Parathyroid adenoma (tissue), 2 donors: ENCODE results near the gene CABCOCO1.

Experiments used
- H2AFZ ChIP-seq: fragments of 300-600 bp; sonication (generic); one replicate; pipeline ENCODE4 v1.7.0; 2017; ENCODE audit warnings: antibody characterized with exemption, mild to moderate bottlenecking
- H3K27ac ChIP-seq: fragments of 300-600 bp; sonication (generic); one replicate; pipeline ENCODE4 v1.7.0; 2017
- H3K27me3 ChIP-seq: fragments of 300-600 bp; sonication (generic); one replicate; pipeline ENCODE4 v1.7.0; 2017; ENCODE audit warnings: low read length; ENCODE audit not compliant: control insufficient read depth, insufficient read depth
- H3K36me3 ChIP-seq: fragments of 300-600 bp; sonication (generic); one replicate; pipeline ENCODE4 v1.7.0; 2017; ENCODE audit warnings: low read length; ENCODE audit not compliant: control insufficient read depth, insufficient read depth
- H3K4me1 ChIP-seq: fragments of 300-600 bp; sonication (generic); one replicate; pipeline ENCODE4 v1.7.0; 2017; ENCODE audit warnings: control low read depth
- H3K4me2 ChIP-seq: fragments of 300-600 bp; sonication (generic); one replicate; pipeline ENCODE4 v1.7.0; 2017; ENCODE audit warnings: low read length
- H3K4me3 ChIP-seq: fragments of 300-600 bp; sonication (generic); one replicate; pipeline ENCODE4 v1.7.0; 2017; ENCODE audit warnings: low read depth, low read length
- H3K79me2 ChIP-seq: fragments of 300-600 bp; sonication (generic); one replicate; pipeline ENCODE4 v1.7.0; 2017; ENCODE audit warnings: control low read depth
- H3K9ac ChIP-seq: fragments of 300-600 bp; sonication (generic); one replicate; pipeline ENCODE4 v1.7.0; 2017; ENCODE audit warnings: mild to moderate bottlenecking
- H3K9me3 ChIP-seq: fragments of 300-600 bp; sonication (generic); one replicate; pipeline ENCODE4 v1.7.0; 2017; ENCODE audit warnings: low read length; ENCODE audit not compliant: control insufficient read depth
- CTCF ChIP-seq: fragments of 300-600 bp; sonication (generic); IDR thresholded peaks from one replicate; pipeline ENCODE4 v1.7.0; 2017; ENCODE audit warnings: antibody characterized with exemption, mild to moderate bottlenecking
- donor health status: primary hyperparathyroidism.

Gene CABCOCO1

GRCh38 chr10:61805091-61805490 lies 142.4 kb downstream of the CABCOCO1 start:
- no peak overlapping the region for H3K4me2 ChIP-seq

GRCh38 chr10:61810263-61810662 lies 147.5 kb downstream of the CABCOCO1 start:
- no peaks in the 10 kb centered on the region for H3K9me3 ChIP-seq
- H3K27me3 ChIP-seq, result no peaks in the 10 kb centered on the region
- no peak overlapping the region for H3K4me2 ChIP-seq
- no peak for TF ChIP-seq CTCF
- no peaks in the 10 kb centered on the region for H3K36me3 ChIP-seq
- no peak overlapping the region for H2AFZ ChIP-seq
- no peaks in the 10 kb centered on the region for H3K79me2 ChIP-seq
- no peak overlapping the region for H3K27ac ChIP-seq
- H3K4me3 ChIP-seq, result no peak overlapping the region
- no peaks in the 10 kb centered on the region for H3K4me1 ChIP-seq
- H3K9ac ChIP-seq, result no peak overlapping the region

More at GRCh38 chr10:61805091-61805490, 142.4 kb downstream of the CABCOCO1 start:
- Histone ChIP-seq H3K27me3 (no peaks in the 10 kb centered on the region), H2AFZ (no peak overlapping the region), H3K9ac (no peak overlapping the region), H3K79me2 (no peaks in the 10 kb centered on the region), H3K36me3 (no peaks in the 10 kb centered on the region), H3K9me3 (no peaks in the 10 kb centered on the region), H3K4me3 (no peak overlapping the region), H3K4me1 (no peaks in the 10 kb centered on the region), H3K27ac (no peak overlapping the region)
- no peak for TF ChIP-seq CTCF

- Histone ChIP-seq H3K9ac (no peak overlapping the region), H3K27ac (no peak overlapping the region), H3K4me3 (no peak overlapping the region), H2AFZ (no peak overlapping the region), H3K36me3 (no peaks in the 10 kb centered on the region), H3K79me2 (no peaks in the 10 kb centered on the region), H3K9me3 (no peaks in the 10 kb centered on the region), H3K27me3 (no peaks in the 10 kb centered on the region), H3K4me2 (no peak overlapping the region), H3K4me1 (no peaks in the 10 kb centered on the region)
- no peak for TF ChIP-seq CTCF
Observed at GRCh38 chr10:61812052-61812721, 149.5 kb downstream of the CABCOCO1 start.

- Histone ChIP-seq H3K4me3 (no peak overlapping the region), H3K4me2 (no peak overlapping the region), H3K79me2 (no peaks in the 10 kb centered on the region), H3K27ac (no peak overlapping the region), H3K9ac (no peak overlapping the region), H3K4me1 (no peaks in the 10 kb centered on the region), H2AFZ (no peak overlapping the region), H3K36me3 (no peaks in the 10 kb centered on the region), H3K9me3 (no peaks in the 10 kb centered on the region), H3K27me3 (no peaks in the 10 kb centered on the region)
- no peak for TF ChIP-seq CTCF
Observed at GRCh38 chr10:61812920-61813319, 150.2 kb downstream of the CABCOCO1 start.

GRCh38 chr10:61814160-61814559 lies 151.4 kb downstream of the CABCOCO1 start:
- Histone ChIP-seq H3K4me1 (no peaks in the 10 kb centered on the region), H3K9me3 (no peaks in the 10 kb centered on the region), H3K4me3 (no peak overlapping the region), H3K27me3 (no peaks in the 10 kb centered on the region), H3K36me3 (no peaks in the 10 kb centered on the region), H3K4me2 (no peak overlapping the region), H3K27ac (no peak overlapping the region), H2AFZ (no peak overlapping the region), H3K9ac (no peak overlapping the region), H3K79me2 (no peaks in the 10 kb centered on the region)
- no peak for TF ChIP-seq CTCF
